ENCODE data around the gene RUSF1. TPM values are rescaled to one million over a fixed set of nuclear protein-coding genes. Genes with fewer than 3 reads are reported as not detected.

Gene RUSF1
- total RNA-seq, 1 experiment from 2014 or later = 96.0 TPM

GRCh38 chr16:31458073-31458843, 49.9 kb downstream of the RUSF1 start:
- BruUV-seq (replicated peaks) = TSS peak; percentile 25
- peak overlapping the region; percentile 93 for H3K27ac Mint-ChIP-seq (ENCODE audit: unreplicated experiment)
- CTCF ChIA-PET = interaction anchor here (0.7 to 3.6 kb wide), 18 partner anchors 13 to 504 kb away, joined by 3 to 24 read pairs (median 4); partner anchors contain the start of genes HSD3B7, PYCARD, VKORC1 and ZNF267
- no peaks in the 10 kb centered on the region for H3K9me3 Mint-ChIP-seq (ENCODE audit: low read depth, unreplicated experiment)
- intact Hi-C loops (cut with micrococcal nuclease; ENCODE audit: unreplicated experiment) = loop anchor here (5.0 to 10.0 kb wide), 2 partner anchors 49 to 237 kb away; partner anchors contain the start of gene RUSF1
- H3K4me3 Mint-ChIP-seq (ENCODE audit: low read depth, unreplicated experiment) = peak overlapping the region; percentile 86
- H3K4me1 Mint-ChIP-seq (ENCODE audit: low read depth, unreplicated experiment) = peaks cover 26% of the 10 kb centered on the region
- peak; percentile 77 for DNase-seq
- peak; percentile 73 for TF ChIP-seq CTCF (IDR thresholded peaks at IDR 0.05; ENCODE audit: unreplicated experiment)
- no peaks in the 10 kb centered on the region for H3K27me3 Mint-ChIP-seq (ENCODE audit: unreplicated experiment)
- peaks cover 57% of the 10 kb centered on the region for H3K36me3 Mint-ChIP-seq (ENCODE audit: insufficient read depth, unreplicated experiment)

GRCh38 chr16:31456988-31457360, 51.2 kb downstream of the RUSF1 start:
- BruUV-seq (replicated peaks) = no TSS peak
- intact Hi-C loops (cut with micrococcal nuclease; ENCODE audit: unreplicated experiment) = loop anchor here (5.0 to 10.0 kb wide), 2 partner anchors 50 to 238 kb away; partner anchors contain the start of gene RUSF1
- DNase-seq = no peak
- Mint-ChIP-seq H3K27ac (ENCODE audit: unreplicated experiment) (no peak overlapping the region), H3K27me3 (ENCODE audit: unreplicated experiment) (no peaks in the 10 kb centered on the region), H3K4me1 (ENCODE audit: low read depth, unreplicated experiment) (peaks cover 30% of the 10 kb centered on the region), H3K36me3 (ENCODE audit: insufficient read depth, unreplicated experiment) (peaks cover 59% of the 10 kb centered on the region), H3K4me3 (ENCODE audit: low read depth, unreplicated experiment) (peak overlapping the region; percentile 86), H3K9me3 (ENCODE audit: low read depth, unreplicated experiment) (no peaks in the 10 kb centered on the region)
- CTCF ChIA-PET = interaction anchor here (1.5 to 2.2 kb wide), 2 partner anchors 123 to 472 kb away, joined by 4 to 9 read pairs; partner anchors contain the start of gene HSD3B7
- no peak for TF ChIP-seq CTCF (IDR thresholded peaks at IDR 0.05; ENCODE audit: unreplicated experiment)

- intact Hi-C loops (cut with micrococcal nuclease; ENCODE audit: unreplicated experiment) = loop anchor here (5.0 to 10.0 kb wide), 2 partner anchors 52 to 239 kb away; partner anchors contain the start of gene RUSF1
- TSS peak; percentile 1 for BruUV-seq (replicated peaks)
- DNase-seq = peak; percentile 35
- no peak overlapping the region for H3K27ac Mint-ChIP-seq (ENCODE audit: unreplicated experiment)
- H3K4me1 Mint-ChIP-seq (ENCODE audit: low read depth, unreplicated experiment) = peaks cover 32% of the 10 kb centered on the region
- no peak overlapping the region for H3K4me3 Mint-ChIP-seq (ENCODE audit: low read depth, unreplicated experiment)
- H3K27me3 Mint-ChIP-seq (ENCODE audit: unreplicated experiment) = no peaks in the 10 kb centered on the region
- peaks cover 65% of the 10 kb centered on the region for H3K36me3 Mint-ChIP-seq (ENCODE audit: insufficient read depth, unreplicated experiment)
- H3K9me3 Mint-ChIP-seq (ENCODE audit: low read depth, unreplicated experiment) = no peaks in the 10 kb centered on the region
- no peak for TF ChIP-seq CTCF (IDR thresholded peaks at IDR 0.05; ENCODE audit: unreplicated experiment)
- CTCF ChIA-PET = no interaction called here
These were observed 52.4 kb downstream of the RUSF1 start for GRCh38 chr16:31455601-31456314.
